Fibroblast of skin of right quadriceps (primary cell): ENCODE results near the gene LSM10.
A peak's percentile ranks its signal among the peaks of the same experiment; 100 is the strongest.

ENCODE experiments used
- DNase-seq: peaks from one replicate; pipeline ENCODE4 v3.0.0-alpha.2; 2013

The LSM10 gene

DNA sequence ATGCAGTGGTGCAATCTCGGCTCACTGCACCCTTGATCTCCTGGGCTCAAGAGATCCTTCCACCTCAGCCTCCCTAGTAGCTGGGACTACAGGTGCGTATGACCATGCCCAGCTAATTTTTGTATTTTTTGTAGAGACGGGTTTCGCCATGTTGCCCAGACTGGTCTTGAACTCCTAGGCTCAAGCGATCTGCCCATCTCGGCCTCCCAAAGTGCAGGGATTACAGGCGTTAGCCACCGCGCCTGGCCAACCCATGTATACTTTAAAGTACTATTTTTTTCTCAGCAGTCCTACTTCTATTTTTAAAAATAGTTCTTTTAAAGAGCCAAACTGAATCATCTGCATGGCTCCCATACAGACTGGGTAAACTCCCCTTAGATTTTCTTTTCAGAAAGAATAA lies 15.5 kb downstream of the LSM10 start:
- no peak for DNase-seq

DNA sequence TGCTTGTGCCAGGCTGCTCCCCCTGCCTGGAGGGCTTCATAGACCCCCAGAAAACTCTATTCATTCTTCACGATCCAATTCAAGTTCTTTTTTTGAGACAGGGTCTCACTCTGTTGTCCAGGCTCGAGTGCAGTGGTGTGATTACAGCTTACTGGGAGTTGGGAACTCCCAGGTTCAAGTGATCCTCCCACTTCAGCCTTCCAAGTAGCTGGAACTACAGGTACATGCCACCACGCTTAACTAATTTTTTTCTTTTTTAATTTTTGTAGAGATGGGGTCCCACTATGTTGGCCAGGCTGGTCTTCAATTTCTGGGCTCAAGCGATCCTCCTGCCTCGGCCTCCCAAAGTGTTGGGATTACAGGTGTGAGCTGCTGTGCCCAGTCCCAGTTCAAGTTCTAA lies 16.3 kb downstream of the LSM10 start:
- DNase-seq, result no peak

- DNase-seq, result no peak
Observed at GRCh38 chr1:36380782-36381181, 16.9 kb downstream of the LSM10 start.

GRCh38 chr1:36380143-36380619 lies 17.5 kb downstream of the LSM10 start:
- DNase-seq, result no peak

GRCh38 chr1:36377791-36378492 lies 19.8 kb downstream of the LSM10 start:
- DNase-seq, result no peak

GRCh38 chr1:36372617-36373016 lies 25.1 kb downstream of the LSM10 start:
- DNase-seq, result peak; percentile 22

DNA sequence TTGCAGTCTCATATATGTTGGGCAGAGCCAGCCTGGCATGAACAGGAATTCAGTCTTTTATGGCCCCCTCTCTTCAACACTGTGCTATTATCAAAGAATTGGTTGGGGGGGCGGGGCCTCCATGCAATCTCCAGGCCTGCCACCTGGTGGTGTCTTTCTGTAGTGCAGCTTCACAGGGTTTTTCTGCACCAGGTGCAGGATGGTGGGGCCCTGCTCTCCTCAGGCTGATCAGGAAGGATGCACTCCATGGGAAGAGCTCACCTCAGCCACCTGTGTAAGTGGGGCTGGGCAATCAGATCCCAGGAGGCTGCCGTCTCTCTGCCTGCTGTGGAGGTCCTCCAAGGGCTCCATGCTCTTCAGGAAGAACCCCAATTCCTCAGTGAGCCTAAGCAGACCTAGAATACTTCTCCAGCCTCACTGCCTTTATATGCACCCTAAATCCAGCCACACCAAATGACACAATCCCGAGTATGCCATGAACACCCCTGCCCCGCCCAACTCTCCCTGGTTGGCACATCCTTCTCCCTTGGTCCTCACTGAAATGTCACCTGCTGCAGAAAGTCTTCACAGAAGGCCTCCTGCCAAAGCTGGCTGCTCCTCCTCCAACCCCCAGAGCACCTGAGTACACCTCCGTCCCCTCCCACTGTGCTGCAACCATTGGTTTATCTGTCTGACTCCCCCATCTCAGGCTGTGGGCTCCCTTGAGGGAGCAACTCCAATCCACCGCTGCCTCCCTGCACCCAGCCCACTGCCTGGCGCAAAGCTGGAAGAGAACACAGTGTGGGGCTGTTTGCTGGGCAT lies 28.4 kb downstream of the LSM10 start:
- peak; percentile 66 for DNase-seq

DNA sequence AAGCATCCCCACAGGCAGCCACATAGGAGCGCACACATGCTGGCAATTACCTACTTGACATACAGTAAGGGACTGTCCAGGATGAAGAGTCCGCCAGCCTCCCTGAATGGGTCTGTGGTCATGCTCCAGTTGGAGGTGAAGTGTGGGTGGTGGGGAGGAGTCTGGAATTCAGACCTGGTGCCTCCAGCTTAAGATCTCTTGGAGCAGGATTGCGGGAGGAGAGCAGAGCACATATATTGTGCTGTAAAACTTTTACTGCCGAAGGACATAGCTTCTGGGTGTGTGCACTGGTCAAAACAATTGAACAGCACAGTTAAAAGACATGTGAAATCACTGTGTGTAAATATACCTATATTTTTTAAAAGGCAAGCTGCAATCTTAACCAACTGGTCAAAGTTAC lies 29.9 kb downstream of the LSM10 start:
- no peak for DNase-seq

DNA sequence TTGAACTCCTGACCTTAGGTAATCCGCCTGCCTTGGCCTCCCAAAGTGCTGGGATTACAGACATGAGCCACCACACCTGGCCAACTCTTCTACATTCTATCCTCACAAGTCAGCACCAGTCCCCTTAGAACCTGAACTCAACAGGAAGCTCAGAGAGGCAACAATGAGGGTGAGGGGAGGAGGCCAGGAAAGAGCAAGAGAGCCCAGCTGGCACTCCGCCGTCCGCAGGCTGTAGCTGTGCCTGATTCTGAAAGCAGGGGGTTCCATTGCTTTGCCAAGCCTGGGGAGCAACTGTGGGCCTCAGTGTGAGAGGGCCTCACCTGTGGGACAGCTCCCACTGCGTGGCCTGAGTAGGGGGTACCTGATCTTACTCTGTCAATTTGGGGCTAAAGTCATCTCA lies 30.6 kb downstream of the LSM10 start:
- DNase-seq, result no peak

DNA sequence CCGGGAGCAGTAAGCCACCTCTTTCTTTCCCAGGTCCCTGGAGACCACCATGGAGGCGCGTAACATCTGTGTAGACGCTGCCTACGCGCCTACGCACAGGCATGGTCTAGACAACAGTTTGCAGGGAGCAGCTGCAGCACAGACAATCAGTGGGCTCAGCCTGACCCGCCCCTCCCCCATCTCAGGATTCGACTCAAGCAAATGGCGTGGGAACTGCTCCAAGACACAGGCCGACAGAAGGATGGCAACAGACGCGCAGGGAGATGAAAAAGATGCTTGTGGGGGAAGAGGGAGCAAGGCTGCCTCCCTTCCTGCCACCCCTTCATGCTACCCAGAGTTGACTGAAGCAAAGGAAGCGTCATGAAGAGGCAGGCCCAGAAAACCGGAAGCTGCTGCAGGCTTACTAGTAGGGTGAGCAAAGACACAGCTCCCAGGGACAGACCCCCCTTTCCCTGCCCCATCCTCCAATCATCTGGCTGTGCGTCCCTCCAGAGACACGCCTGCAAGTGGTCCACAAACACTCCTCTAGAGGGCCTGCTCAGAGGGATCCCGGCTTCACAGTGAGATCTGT lies 31.5 kb downstream of the LSM10 start:
- DNase-seq, result peak; percentile 91

GRCh38 chr1:36365381-36365780 lies 32.3 kb downstream of the LSM10 start:
- peak; percentile 77 for DNase-seq

DNA sequence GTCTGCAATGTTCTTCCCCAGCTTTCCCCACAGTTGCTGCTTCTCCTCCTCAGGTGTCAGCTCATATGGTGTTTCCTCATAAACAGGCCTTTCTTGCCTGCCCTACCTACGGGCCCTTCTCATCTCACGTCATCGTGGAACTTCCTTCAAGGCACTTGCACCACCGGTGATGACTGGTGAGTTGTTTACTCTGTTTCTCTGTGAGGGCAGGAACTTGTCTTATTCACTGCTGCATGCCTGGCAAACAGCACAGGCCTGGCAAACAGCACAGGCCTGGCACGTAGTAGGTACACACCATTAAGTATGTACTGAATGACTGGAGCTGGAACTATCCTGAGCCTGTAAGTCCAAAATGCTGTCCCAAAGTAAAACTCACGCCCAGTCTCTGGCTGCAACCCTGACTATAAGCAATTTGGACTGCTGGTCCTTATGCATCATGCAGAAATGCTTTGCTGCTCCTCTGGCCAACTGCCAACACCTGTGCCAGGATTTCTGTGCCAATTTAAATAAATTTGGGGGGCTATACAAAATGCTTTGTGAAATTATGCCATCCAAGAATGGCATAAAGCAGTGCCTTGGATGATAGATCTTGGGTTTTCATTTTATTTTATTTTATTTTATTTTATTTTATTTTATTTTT lies 37.7 kb downstream of the LSM10 start:
- no peak for DNase-seq

DNA sequence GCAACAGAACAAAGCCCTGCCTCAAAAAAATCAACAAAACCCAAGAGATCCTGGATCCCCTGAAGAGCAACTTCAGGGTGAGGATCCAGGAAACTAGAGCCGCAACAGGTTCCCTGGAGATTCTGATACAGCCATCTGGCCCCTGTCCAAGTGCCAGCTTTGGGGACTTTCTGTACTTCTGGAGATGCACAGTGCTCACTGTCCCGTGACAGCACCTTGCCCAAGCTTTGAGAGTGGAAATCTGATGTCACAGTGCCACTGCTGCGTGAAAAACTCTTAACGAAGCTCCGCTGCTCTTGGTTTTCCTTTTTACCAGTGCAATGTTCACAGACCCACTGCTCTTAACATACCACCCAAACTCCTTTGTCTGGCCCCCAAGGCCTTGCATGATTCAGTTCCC lies 38.3 kb downstream of the LSM10 start:
- DNase-seq, result no peak

DNA sequence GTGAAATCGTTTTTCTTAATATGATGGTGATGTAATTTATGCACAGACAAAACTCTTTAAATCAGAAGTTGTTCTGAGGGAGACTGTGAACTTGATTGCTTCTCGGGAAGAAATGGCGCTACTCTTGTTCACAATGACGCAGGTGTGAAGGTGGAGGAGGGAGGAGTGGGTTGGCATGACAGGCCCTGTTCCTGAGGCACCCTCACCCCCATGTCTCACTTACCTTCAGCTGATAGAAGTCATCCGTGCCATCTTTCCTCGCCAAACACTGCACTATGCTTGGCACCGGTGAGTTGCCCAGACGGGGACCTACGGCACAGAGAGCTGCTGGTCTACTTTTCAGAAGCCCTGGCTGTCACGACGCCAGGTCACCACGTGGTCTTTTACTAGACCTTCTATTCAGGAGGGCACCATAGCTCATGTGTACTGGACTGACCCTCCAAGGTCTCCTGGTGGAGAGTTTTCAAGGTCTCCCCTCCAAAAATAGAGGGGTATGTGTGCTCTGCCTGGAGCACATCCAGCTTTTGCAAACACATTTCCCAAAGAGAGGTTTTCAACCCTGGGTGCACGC lies 39.1 kb downstream of the LSM10 start:
- no peak for DNase-seq

DNA sequence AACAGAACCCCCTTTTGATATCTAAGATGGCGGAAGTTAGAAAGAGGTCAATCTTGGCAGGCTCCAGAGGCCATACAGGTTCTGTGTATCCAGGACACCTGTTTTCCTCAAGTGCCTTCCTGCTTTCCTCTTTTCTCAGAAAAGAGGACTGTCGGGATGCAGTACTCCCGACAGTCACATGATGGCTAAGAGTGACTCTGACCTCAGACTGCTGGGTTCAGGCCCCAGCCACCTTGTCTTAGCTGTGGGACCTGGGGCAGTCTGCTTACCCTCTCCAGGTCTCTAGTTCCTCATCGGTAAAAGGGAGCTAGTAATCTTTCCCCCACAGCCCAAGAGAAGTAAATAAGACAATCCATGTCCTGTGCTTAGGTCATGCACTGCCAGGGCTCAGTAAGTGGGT lies 41.9 kb downstream of the LSM10 start:
- DNase-seq, result no peak

GRCh38 chr1:36354486-36354885 lies 43.2 kb downstream of the LSM10 start:
- DNase-seq, result no peak

GRCh38 chr1:36352910-36353878 lies 44.5 kb downstream of the LSM10 start:
- DNase-seq, result peak; percentile 25

GRCh38 chr1:36352125-36352909 lies 45.4 kb downstream of the LSM10 start:
- DNase-seq, result peak; percentile 69

DNA sequence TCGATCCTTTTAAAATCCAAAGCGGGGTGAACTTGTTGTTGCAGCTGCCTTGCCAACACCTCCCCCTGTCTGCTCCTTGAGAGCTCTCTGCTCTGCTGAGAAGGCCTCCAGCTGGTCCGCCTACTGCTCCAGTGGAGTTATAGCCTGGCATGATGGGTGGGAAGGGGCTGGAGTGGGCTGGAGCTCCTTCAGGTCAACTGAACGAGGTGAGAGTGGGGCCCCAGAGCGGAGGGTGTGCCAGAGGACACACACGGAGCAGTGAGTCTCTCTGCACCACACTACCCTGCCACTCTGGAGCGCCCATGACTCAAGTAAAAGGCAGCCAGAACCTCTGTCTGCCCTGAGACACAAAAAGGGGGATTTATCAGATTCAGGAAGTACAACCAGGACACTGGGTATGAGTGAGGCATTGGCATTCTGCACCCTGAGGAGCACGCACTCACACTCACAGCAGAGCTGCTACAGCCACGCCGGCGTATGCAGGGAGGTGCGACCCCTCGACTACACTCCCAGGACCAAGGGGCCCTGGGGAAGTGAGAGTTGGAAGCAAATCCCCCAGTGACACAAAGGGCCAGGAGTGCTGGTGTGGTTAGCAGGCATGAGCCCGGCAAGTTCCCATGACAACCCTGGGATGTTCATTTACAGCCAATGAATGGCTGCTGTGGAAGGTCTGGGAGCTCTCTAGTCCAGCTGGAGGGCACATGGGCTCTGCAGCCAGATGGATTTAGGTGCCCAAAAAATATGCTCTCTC lies 46.3 kb downstream of the LSM10 start:
- DNase-seq, result peak; percentile 92

GRCh38 chr1:36350659-36351226 lies 47.0 kb downstream of the LSM10 start:
- peak; percentile 86 for DNase-seq
